Astrocyte (in vitro differentiated cells and primary cell): ENCODE data around the gene CACNG1. TPM values are rescaled to one million over a fixed set of nuclear protein-coding genes. Genes with fewer than 3 reads are reported as not detected.

Experiments
- DNase-seq: peaks from one replicate; pipeline ENCODE4 v3.0.0-alpha.2; 2010; ENCODE audit warnings: low read depth
- FAIRE-seq: peaks from 2 replicates; lab custom pipeline; 2011; peaks lifted over from hg19 to GRCh38; lab: Jason Lieb, UNC
- H2AFZ ChIP-seq: 2 replicates; pipeline ENCODE4 v1.6.0; 2012; ENCODE audit warnings: low read depth, low read length, inconsistent platforms
- H3K27ac ChIP-seq: 2 replicates; pipeline ENCODE4 v1.5.1; 2011; ENCODE audit warnings: low read depth, low read length, inconsistent platforms
- H3K27me3 ChIP-seq: 2 replicates; pipeline ENCODE4 v1.6.0; 2011; ENCODE audit warnings: low read length, inconsistent platforms; ENCODE audit not compliant: insufficient read depth
- H3K36me3 ChIP-seq: 2 replicates; pipeline ENCODE4 v1.5.1; 2011; ENCODE audit warnings: low read length, inconsistent platforms; ENCODE audit not compliant: insufficient read depth
- H3K4me1 ChIP-seq: 2 replicates; pipeline ENCODE4 v1.5.1; 2011; ENCODE audit warnings: low read length, inconsistent platforms; ENCODE audit not compliant: insufficient read depth
- H3K4me2 ChIP-seq: 2 replicates; pipeline ENCODE4 v1.6.0; 2012; ENCODE audit warnings: low read length, inconsistent platforms
- H3K4me3 ChIP-seq: 2 replicates; pipeline ENCODE4 v1.5.1; 2011; ENCODE audit warnings: low read depth, mild to moderate bottlenecking, low read length, inconsistent platforms; ENCODE audit not compliant: insufficient read depth
- H3K79me2 ChIP-seq: 2 replicates; pipeline ENCODE4 v1.6.0; 2012; ENCODE audit warnings: mild to moderate bottlenecking, low read length, inconsistent platforms; ENCODE audit not compliant: insufficient read depth
- H3K9ac ChIP-seq: 2 replicates; pipeline ENCODE4 v1.6.0; 2012; ENCODE audit warnings: mild to moderate bottlenecking, low read length, inconsistent platforms
- H3K9me3 ChIP-seq: 2 replicates; pipeline ENCODE4 v1.5.1; 2012; ENCODE audit warnings: low read depth, mild to moderate bottlenecking, low read length, inconsistent platforms; ENCODE audit not compliant: insufficient read depth
- H4K20me1 ChIP-seq: 2 replicates; pipeline ENCODE4 v1.6.0; 2012; ENCODE audit warnings: low read length, inconsistent platforms; ENCODE audit not compliant: insufficient read depth
- H3K27ac Mint-ChIP-seq: one replicate; pipeline ENCODE4 v1.8.0; 2021; ENCODE audit warnings: mild to moderate bottlenecking, mixed read lengths; ENCODE audit not compliant: unreplicated experiment
- H3K27me3 Mint-ChIP-seq: one replicate; pipeline ENCODE4 v1.8.0; 2021; ENCODE audit warnings: low read depth, mixed read lengths; ENCODE audit not compliant: unreplicated experiment
- H3K36me3 Mint-ChIP-seq: one replicate; pipeline ENCODE4 v1.8.0; 2021; ENCODE audit warnings: low read depth, mixed read lengths; ENCODE audit not compliant: unreplicated experiment
- H3K4me1 Mint-ChIP-seq: one replicate; pipeline ENCODE4 v1.8.0; 2021; ENCODE audit warnings: low read depth, mixed read lengths; ENCODE audit not compliant: unreplicated experiment
- H3K4me3 Mint-ChIP-seq: one replicate; pipeline ENCODE4 v1.8.0; 2021; ENCODE audit warnings: mild to moderate bottlenecking, moderate library complexity, mixed read lengths; ENCODE audit not compliant: unreplicated experiment
- H3K9me3 Mint-ChIP-seq: one replicate; pipeline ENCODE4 v1.8.0; 2021; ENCODE audit warnings: mild to moderate bottlenecking, mixed read lengths; ENCODE audit not compliant: unreplicated experiment
- CTCF ChIP-seq: IDR thresholded peaks from 2 replicates; pipeline ENCODE4 v1.5.1; 2011; ENCODE audit warnings: low read depth, mild to moderate bottlenecking, inconsistent platforms, low read length, moderate library complexity; ENCODE audit not compliant: insufficient read depth
- EZH2 ChIP-seq: IDR thresholded peaks from 2 replicates; pipeline ENCODE4 v1.6.1; 2012; ENCODE audit warnings: mild to moderate bottlenecking, low read length, inconsistent platforms; ENCODE audit not compliant: insufficient read depth
- total RNA-seq: library from RNA; stranded (reverse); gene quantifications from 2 replicates; pipeline ENCODE4 v1.2.1, GENCODE V29; 2021

CACNG1 gene
- total RNA-seq, 1 donor from 2014 or later: not detected

- Histone ChIP-seq H3K4me1 (no peaks in the 10 kb centered on the region), H3K9ac (no peak overlapping the region), H3K27me3 (no peaks in the 10 kb centered on the region), H3K4me3 (no peak overlapping the region), H3K4me2 (no peak overlapping the region), H4K20me1 (no peaks in the 10 kb centered on the region), H3K9me3 (peaks cover 9% of the 10 kb centered on the region), H3K27ac (no peak overlapping the region), H2AFZ (no peak overlapping the region), H3K79me2 (no peaks in the 10 kb centered on the region), H3K36me3 (no peaks in the 10 kb centered on the region)
- DNase-seq: no peak
- Mint-ChIP-seq H3K9me3 (peaks cover 9% of the 10 kb centered on the region), H3K27ac (no peak overlapping the region), H3K27me3 (peaks cover 25% of the 10 kb centered on the region), H3K4me1 (no peaks in the 10 kb centered on the region), H3K4me3 (no peak overlapping the region), H3K36me3 (no peaks in the 10 kb centered on the region)
- FAIRE-seq: no peak
- TF ChIP-seq CTCF: no peak
- no peak for TF ChIP-seq EZH2
Measured at GRCh38 chr17:67054011-67054591, 9.7 kb downstream of the CACNG1 start.

GRCh38 chr17:67054608-67055007, 10.3 kb downstream of the CACNG1 start:
- H3K9ac ChIP-seq: no peak overlapping the region
- H3K36me3 Mint-ChIP-seq: no peaks in the 10 kb centered on the region

More at GRCh38 chr17:67054608-67055007, 10.3 kb downstream of the CACNG1 start:
- no peak overlapping the region for H3K4me3 Mint-ChIP-seq
- FAIRE-seq: no peak
- Histone ChIP-seq H4K20me1 (no peaks in the 10 kb centered on the region), H3K9me3 (peaks cover 3% of the 10 kb centered on the region), H3K27ac (no peak overlapping the region), H2AFZ (no peak overlapping the region), H3K4me3 (no peak overlapping the region), H3K79me2 (no peaks in the 10 kb centered on the region), H3K36me3 (no peaks in the 10 kb centered on the region), H3K4me2 (no peak overlapping the region), H3K27me3 (no peaks in the 10 kb centered on the region), H3K4me1 (no peaks in the 10 kb centered on the region)
- H3K27ac Mint-ChIP-seq: no peak overlapping the region
- peaks cover 25% of the 10 kb centered on the region for H3K27me3 Mint-ChIP-seq
- no peaks in the 10 kb centered on the region for H3K4me1 Mint-ChIP-seq
- DNase-seq: no peak
- TF ChIP-seq EZH2: no peak
- TF ChIP-seq CTCF: no peak
- H3K9me3 Mint-ChIP-seq: peaks cover 4% of the 10 kb centered on the region
